GM18505 (cell line): ENCODE results near the gene LAG3.

Experiments
- ATAC-seq: cut with Tn5 transposase; IDR thresholded peaks from one replicate; pipeline ENCODE4 v1.9.1; 2021; ENCODE audit not compliant: unreplicated experiment
- POLR2A ChIP-seq: IDR thresholded peaks from 4 replicates; pipeline ENCODE4 v1.6.1; 2011; ENCODE audit warnings: borderline replicate concordance; ENCODE audit not compliant: insufficient read depth, insufficient read length; ENCODE audit errors: extremely low read depth

LAG3 gene

DNA sequence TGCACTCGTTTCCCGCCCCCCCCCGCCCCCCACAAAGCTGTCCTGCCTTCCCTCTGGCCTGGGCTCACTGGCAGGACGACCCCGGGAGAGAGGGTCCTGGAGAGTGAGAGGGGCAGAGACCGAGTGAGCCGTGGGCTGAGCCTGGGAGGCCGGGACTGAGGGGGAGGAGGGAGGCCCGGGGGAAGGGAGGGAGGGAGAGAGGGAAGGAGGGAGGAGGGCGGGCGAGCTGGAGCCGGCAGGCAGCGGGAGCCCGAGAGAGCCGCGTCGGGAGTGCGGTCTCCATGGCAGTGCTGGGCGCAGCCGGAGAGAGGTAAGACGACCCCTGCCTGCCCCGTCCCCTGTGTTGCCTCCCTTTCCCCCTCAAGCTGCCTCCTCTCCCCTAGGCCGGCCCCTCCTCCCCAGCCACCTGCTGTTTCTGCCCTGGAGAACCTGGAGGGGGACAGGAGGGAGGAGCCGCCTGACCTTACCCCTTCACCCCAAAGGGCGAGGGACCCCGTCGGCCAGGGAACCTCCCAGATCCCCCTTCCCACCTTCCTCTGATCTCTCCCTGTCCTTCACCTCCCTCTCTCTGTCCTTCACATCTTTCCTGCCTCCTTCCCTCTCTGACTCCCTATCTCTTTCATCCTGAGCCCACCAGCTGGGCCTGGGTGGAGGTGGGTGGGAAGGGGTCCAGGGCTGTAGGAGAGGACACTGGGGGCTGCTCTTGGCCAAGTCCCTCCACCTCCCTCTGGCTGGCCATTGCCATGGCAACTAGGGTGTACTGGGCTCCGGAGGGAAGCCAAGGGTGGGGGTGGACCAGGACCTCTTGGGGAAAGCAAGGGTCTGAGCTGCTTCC is 49.5 kb downstream of the LAG3 start, which contains the start of gene GPR162:
Gene GPR162, plus strand, starts transcription at position 231 of the 835 bp plus-strand sequence. CDS start 2,078 bp downstream, outside the sequence.
- TF ChIP-seq POLR2A = no peak
- no peak for ATAC-seq

DNA sequence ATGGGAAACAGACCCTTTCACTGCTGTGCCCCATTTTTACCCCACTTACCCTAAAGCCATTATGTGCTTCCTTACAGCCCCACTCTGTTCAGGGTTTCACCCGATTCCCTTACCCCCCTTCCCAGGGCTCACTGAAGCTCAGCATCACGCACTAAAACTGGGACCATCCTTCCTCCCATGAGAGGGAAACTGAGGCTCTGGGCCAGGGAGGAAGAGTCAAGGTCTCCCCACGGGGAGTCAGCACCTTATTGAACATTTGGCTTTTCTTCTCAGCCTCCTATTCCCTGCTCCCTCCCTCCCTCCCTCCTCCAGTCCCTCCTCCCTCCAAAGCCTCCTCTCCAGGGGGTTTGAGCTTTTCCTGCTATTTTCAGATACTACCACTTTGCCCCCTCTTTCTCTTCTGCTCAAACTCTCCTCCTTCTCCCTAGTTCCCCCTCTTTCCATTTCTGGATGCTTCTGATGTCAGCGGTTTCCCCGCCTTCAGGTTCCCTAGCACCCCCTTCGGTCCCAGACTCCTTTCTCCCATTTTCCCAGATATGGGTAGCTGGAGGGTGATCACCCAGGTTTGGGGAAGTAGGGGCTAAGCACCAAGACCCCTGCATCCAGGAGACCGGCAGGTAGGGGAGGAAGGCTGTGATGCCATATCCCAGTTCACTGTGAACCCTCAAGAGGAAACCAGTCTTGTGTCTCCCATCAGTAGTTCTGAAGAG is 50.3 kb downstream of the LAG3 start:
- ATAC-seq = no peak
- TF ChIP-seq POLR2A = no peak

DNA sequence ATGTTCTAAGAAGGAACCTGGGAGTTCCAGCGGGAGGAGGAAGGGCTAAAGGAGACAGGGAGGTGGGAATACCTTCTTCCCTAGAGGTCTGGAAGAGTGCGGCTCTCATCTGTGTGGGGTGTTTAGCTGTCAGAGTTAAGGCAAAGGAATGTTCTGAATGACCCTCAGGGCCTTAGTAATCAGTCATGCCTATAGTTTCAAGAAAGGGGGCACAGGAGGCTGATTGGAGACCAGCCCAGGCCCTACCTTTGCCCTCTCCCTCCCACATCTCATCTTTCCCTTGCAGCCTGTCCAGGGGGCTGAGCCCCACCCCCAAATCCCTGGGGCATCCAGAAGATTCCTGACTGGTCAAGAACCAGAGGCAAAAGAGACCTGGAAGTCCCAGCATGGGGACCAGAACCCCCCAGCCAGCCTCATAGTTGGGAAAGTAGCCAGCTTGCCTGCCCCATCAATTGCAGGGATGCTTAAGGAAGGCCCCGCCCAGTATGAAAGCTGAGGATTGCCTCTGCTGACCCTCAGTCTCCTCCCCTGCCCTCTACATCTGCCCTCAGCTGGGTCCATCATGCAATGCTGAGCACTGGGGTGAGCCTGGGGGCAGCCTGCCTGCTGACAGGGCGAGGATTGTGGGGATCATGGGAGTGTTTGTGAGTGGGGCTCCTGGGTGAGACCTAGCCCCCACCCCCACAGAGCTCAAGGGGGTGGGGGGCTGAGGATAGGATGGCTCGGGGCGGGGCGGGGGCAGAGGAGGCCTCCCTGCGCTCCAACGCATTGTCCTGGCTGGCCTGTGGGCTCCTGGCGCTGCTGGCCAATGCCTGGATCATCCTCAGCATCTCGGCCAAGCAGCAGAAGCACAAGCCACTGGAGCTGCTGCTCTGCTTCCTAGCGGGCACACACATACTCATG is 51.1 kb downstream of the LAG3 start:
- TF ChIP-seq POLR2A = no peak
- no peak for ATAC-seq

DNA sequence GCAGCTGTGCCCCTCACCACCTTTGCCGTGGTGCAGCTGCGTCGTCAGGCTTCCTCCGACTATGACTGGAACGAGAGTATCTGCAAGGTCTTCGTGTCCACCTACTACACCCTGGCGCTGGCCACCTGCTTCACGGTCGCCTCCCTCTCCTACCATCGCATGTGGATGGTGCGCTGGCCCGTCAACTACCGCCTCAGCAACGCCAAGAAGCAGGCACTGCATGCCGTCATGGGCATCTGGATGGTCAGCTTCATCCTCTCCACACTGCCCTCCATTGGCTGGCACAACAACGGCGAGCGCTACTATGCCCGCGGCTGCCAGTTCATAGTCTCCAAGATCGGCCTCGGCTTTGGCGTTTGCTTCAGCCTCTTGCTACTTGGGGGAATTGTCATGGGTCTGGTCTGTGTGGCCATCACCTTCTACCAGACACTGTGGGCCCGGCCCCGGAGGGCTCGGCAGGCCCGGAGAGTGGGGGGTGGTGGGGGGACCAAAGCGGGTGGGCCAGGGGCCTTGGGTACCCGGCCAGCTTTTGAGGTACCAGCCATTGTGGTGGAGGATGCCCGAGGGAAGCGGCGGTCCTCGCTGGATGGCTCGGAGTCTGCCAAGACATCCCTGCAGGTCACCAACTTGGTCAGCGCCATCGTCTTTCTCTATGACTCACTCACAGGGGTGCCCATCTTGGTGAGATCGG is 51.9 kb downstream of the LAG3 start:
- ATAC-seq = no peak
- TF ChIP-seq POLR2A = no peak

DNA sequence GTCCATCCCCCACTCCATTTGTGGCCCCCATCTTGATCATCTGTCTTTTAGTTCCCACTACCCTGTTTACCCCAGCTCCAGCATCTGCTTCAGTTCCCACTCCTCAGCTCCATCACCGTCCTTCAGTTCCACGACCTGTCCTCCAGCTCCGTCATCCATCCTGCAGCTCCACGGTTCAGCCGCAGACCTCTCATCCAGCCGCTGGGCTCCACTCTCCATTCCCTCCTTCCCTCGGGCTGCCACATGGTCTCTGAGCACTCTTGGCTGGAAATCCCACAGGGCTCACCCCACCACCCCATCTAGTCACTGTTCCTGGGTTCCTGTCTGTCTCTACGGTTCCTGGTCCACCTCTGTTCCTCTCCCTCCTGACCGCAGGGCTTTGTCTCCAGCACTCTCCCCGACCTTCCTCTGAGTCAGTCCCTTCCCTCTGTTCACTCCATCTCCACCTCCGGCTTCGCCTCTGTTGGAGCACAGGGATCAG is 52.6 kb downstream of the LAG3 start:
- ATAC-seq = no peak

DNA sequence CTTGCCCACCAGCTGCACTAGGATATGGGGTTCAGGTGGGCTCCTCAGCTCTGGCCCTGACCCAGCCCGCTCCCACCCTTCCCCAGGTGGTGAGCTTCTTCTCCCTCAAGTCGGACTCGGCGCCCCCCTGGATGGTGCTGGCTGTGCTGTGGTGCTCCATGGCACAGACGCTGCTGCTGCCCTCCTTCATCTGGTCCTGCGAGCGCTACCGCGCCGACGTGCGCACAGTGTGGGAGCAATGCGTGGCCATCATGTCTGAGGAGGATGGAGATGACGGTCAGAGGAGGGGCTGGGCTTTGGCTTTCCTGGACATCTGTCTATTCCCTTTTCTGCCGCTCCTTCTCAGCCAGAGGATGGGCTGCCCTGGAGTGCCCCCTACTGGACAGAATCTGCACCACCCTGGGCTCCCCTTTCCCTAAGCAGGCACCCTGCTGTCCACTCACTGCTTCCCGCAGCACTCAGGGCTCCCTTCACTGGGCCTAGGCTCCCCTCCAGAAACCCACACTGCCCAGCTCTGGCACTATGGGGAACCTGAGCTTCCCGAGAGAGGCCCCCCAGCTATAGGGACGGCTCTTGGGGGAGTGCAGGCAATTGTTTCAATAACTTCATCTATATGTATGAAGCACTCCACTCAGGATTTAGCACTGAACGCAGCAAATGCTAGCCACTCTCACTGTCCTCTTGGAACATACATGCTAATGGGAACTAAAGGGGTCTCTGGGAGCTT is 53.2 kb downstream of the LAG3 start:
- no peak for ATAC-seq
- TF ChIP-seq POLR2A = no peak

More for the DNA sequence above, 52.6 kb downstream of the LAG3 start:
- TF ChIP-seq POLR2A = no peak

DNA sequence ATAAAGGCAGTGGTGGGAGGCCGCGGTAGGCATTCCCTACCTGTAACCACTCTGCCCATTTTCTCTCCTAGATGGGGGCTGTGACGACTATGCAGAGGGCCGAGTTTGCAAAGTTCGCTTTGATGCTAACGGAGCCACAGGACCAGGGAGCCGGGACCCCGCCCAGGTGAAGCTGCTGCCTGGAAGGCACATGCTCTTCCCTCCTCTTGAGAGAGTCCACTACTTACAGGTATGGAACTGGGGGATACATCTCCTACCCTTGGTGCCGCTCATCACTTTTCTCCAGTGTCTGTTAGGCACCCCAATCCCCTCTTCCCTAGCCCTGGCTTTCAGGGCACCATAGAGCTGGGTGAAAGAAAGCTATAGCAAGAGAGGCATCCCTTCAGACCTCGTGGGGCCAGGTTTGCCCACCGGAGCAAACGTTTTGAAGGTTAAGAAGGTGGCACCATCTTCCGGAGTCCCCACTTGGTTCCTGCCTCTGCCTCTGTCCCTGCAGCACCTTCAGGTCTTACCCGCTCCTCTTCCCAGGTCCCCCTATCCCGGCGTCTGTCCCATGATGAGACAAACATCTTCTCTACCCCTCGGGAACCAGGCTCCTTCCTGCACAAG is 53.9 kb downstream of the LAG3 start:
- no peak for ATAC-seq
- no peak for TF ChIP-seq POLR2A

DNA sequence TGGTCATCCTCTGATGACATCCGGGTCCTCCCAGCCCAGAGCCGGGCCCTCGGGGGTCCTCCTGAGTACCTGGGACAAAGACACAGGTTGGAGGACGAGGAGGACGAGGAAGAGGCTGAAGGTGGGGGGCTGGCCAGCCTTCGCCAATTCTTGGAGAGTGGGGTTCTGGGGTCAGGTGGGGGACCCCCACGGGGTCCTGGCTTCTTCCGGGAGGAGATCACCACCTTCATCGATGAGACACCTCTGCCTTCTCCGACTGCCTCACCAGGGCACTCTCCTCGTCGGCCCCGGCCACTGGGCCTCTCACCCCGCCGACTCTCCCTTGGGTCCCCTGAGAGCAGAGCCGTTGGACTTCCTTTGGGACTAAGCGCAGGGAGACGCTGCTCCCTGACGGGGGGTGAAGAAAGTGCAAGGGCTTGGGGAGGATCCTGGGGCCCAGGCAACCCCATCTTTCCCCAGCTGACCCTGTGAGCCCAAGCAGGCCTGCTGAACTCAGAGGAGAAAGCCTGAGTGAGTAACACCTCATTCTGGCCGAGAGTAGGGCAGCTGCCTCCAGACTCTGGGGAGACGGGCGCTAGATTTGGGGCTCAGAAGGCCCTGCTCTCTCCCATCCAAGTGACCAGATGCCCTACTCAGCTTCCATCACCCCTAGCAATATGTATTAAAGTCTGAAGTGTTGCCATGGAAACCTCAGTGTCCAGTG is 54.6 kb downstream of the LAG3 start:
- no peak for ATAC-seq
- TF ChIP-seq POLR2A = no peak

- no peak for ATAC-seq
- no peak for TF ChIP-seq POLR2A
Measured at GRCh38 chr12:6827437-6827911, 55.2 kb downstream of the LAG3 start.
